Bronchial epithelial cell (primary cell): ENCODE measurements around the gene NELFE. TPM values are rescaled to one million over a fixed set of nuclear protein-coding genes. Genes with fewer than 3 reads are reported as not detected.
"Not testable (repeated sequence)": the region's sequence is repeated elsewhere in the genome, so short reads cannot be mapped to it uniquely, and the experiment has no call there.

Experiments
- DNase-seq: peaks from one replicate; pipeline ENCODE4 v3.0.0-alpha.2; 2010; ENCODE audit warnings: low read depth
- FAIRE-seq: peaks from 2 replicates; lab custom pipeline; 2011; peaks lifted over from hg19 to GRCh38; lab: Jason Lieb, UNC
- H3K27me3 ChIP-seq: 2 replicates; pipeline ENCODE4 v1.5.1; 2011; ENCODE audit warnings: low read length; ENCODE audit not compliant: control insufficient read depth, insufficient read depth
- H3K36me3 ChIP-seq: 2 replicates; pipeline ENCODE4 v1.5.1; 2011; ENCODE audit warnings: low read length; ENCODE audit not compliant: control insufficient read depth, insufficient read depth
- H3K4me3 ChIP-seq: 2 replicates; pipeline ENCODE4 v1.5.1; 2011; ENCODE audit warnings: mild to moderate bottlenecking, low read depth, low read length, control low read depth
- total RNA-seq: library from RNA; depleted of rRNA; stranded (reverse); fragments of >200 nt; gene quantifications from 2 replicates; pipeline ENCODE4 v1.2.1, GENCODE V29; 2014
- TF ChIP-seq, protein P1 (sequence below): IDR thresholded peaks from 2 replicates; pipeline ENCODE4 v1.5.1; 2011; ENCODE audit warnings: mild to moderate bottlenecking, moderate library complexity, low read length, control low read depth, inconsistent platforms; ENCODE audit not compliant: insufficient read depth, severe bottlenecking

Gene NELFE
- total RNA-seq, 1 donor from 2014 or later, result 163 TPM

DNA sequence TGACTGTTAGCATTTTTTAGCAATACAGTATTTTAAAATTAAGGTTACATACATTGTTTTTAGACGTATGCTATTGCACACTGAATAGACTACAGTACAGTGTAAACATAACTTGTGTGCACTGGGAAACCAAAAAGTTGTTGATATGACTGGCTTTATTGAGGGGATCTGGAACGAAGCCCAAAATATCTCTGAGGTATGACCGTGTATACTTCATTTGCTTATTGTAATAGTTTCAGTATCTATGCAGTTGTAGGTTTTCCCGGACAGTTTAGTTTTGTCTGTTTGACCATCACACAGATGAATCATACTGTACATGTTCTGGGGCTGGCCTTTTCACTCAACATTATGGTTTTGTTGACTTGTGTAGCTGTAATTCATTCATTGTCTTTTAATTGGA, 50.0 kb downstream of the NELFE start:
- H3K27me3 ChIP-seq, result no peaks in the 10 kb centered on the region
- FAIRE-seq (no peak), DNase-seq (peak; percentile 52)
- TF ChIP-seq, protein P1, sequence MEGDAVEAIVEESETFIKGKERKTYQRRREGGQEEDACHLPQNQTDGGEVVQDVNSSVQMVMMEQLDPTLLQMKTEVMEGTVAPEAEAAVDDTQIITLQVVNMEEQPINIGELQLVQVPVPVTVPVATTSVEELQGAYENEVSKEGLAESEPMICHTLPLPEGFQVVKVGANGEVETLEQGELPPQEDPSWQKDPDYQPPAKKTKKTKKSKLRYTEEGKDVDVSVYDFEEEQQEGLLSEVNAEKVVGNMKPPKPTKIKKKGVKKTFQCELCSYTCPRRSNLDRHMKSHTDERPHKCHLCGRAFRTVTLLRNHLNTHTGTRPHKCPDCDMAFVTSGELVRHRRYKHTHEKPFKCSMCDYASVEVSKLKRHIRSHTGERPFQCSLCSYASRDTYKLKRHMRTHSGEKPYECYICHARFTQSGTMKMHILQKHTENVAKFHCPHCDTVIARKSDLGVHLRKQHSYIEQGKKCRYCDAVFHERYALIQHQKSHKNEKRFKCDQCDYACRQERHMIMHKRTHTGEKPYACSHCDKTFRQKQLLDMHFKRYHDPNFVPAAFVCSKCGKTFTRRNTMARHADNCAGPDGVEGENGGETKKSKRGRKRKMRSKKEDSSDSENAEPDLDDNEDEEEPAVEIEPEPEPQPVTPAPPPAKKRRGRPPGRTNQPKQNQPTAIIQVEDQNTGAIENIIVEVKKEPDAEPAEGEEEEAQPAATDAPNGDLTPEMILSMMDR, result no peak
- no peak overlapping the region for H3K4me3 ChIP-seq
- no peaks in the 10 kb centered on the region for H3K36me3 ChIP-seq

DNA sequence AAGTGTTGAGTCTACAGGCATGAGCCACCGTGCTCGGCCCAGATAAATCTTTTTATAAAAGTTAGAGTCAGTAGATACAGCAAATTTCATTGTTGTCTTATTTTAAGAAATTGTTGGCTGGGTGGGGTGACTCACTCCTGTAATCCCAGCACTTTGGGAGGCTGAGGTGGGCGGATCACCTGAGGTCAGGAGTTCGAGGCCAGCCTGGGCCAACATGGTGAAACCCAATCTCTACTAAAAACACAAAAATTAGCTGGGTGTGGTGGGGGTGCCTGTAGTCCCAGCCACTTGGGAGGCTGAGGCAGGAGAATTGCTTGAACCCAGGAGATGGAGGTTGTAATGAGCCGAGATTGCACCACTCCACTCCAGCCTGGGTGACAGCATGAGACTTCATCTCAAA, 50.5 kb downstream of the NELFE start:
- not testable (repeated sequence) for DNase-seq, H3K27me3 ChIP-seq, FAIRE-seq, H3K36me3 ChIP-seq, H3K4me3 ChIP-seq

DNA sequence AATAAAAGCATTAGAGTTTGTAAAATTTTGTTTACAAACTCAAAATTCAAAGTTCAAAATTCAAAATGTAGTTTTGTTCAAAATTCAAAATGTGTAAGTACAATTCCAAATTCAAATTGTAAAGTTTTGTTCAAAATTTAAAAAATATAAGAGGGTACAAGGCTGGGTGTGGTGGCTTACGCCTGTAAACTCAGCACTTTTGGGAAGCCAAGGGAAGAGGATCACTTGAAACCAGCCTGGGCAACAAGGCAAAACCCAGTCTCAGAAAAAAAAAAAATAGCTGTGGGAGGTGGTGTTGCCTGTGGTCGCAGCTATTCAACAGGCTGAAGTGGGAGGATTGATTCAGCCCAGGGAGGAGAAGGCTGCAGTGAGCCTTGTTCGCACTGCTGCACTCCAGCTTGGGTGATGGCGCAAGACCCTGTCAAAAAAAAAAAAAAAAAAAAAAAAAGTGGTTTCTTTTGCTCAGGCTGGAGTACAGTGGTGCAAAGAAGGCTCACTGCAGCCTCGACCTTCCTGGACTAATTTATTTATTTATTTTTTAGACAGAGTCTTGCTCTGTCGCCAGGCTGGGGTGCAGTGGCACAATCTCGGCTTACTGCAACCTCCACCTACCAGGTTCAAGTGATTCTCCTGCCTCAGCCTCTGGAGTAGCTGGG, 51.5 kb downstream of the NELFE start:
- FAIRE-seq (no peak), DNase-seq (peak; percentile 33)
- Histone ChIP-seq H3K4me3 (no peak overlapping the region), H3K36me3 (no peaks in the 10 kb centered on the region), H3K27me3 (no peaks in the 10 kb centered on the region)
- TF ChIP-seq, protein P1, result no peak

DNA sequence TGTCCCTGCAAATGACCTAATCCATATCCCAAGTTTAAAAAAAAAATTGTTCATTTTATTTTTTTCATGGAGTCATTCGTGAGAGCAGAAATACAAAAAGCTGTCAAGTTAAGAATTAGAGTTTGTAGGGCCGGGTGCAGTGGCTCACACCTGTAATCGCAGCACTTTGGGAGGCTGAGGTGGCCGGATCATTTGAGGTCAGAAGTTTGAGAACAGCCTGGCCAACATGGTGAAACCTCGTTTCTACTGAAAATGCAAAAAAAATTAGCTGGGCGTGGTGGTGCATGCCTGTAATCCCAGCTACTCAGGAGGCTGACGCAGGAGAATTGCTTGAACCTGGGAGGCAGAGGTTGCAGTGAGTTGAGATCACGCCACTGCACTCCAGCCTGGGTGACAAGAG, 52.0 kb downstream of the NELFE start:
- H3K36me3 ChIP-seq, FAIRE-seq, H3K27me3 ChIP-seq, H3K4me3 ChIP-seq, DNase-seq: not testable (repeated sequence)

DNA sequence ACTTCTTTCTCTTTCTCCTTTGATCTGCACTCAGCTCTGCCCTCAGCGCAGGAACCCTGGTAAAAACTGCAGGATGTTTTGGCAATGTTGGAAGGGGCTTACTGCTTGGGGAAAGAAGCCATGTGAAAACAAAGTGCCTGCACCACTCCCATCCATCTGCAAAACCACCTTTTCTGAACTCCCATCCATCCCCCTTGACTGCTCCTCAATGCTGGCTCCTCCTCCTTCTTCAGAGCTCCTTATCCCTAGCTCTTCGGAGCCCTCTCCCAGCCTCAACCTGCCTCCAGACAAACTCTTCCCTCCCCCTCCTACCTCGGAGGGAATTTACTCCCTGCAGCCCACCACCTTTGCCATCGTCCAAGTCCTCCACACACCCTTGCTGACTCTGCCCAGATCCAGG, 52.6 kb downstream of the NELFE start:
- TF ChIP-seq, protein P1, result no peak
- H3K27me3 ChIP-seq, result no peaks in the 10 kb centered on the region
- FAIRE-seq, result no peak
- no peak for DNase-seq
- H3K4me3 ChIP-seq, result no peak overlapping the region
- H3K36me3 ChIP-seq, result no peaks in the 10 kb centered on the region

DNA sequence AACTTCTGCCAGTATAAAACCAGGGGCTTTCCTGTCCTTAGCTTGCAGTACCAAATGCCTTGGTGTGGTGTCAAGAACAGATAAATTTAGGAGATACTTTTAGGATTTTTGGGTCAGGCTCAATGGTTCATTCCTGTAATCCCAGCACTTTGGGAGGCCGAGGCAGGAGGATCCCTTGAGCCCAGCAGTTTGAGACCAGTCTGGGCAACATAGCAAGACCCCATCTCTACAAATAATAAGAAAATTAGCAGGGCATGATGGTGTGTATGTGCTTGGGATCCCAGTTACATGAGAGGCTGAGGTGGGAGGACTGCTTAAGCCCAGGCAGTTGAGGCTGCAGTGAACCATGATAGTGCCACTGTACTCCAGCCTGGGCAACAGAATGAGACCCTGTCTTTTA, 53.7 kb downstream of the NELFE start:
- H3K36me3 ChIP-seq, result no peaks in the 10 kb centered on the region
- no peak for FAIRE-seq
- H3K4me3 ChIP-seq, result no peak overlapping the region
- TF ChIP-seq, protein P1, result no peak
- DNase-seq, result no peak
- H3K27me3 ChIP-seq, result no peaks in the 10 kb centered on the region

DNA sequence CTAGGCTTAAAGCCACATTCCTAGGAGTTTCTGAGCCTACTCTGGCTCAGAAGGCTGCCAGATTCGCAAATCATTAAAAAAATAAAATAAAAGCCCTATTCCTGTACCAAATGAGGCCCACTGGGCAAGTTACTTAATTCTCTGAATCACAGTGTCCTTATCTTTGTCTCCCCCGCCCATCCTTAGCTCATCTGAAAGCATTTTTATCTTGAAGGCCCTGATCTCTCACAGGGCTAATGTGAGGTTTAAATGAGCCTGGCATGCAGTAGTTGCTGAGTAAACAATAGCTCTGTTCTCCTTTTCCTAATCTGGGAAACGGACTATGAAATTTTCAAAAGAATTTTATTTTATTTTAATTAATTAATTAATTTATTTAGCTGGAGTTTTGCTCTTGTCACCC, 54.8 kb downstream of the NELFE start:
- Histone ChIP-seq H3K27me3 (no peaks in the 10 kb centered on the region), H3K4me3 (no peak overlapping the region), H3K36me3 (no peaks in the 10 kb centered on the region)
- FAIRE-seq (no peak), DNase-seq (no peak)
- TF ChIP-seq, protein P1, result no peak
